ENCODE data around the gene EML2.

The EML2 gene

GRCh38 chr19:45608948-45609347, 30.2 kb downstream of the EML2 start:
- Histone ChIP-seq H3K36me3 (ENCODE audit: insufficient read depth, insufficient read length, low read length) (peaks cover 31% of the 10 kb centered on the region), H3K27me3 (ENCODE audit: insufficient read depth, insufficient read length) (no peaks in the 10 kb centered on the region), H3K4me1 (ENCODE audit: insufficient read depth, insufficient read length) (peaks cover 3% of the 10 kb centered on the region), H3K4me3 (ENCODE audit: insufficient read length, low read depth) (no peak overlapping the region), H3K9me3 (ENCODE audit: insufficient read depth, low read length) (no peaks in the 10 kb centered on the region), H3K9ac (ENCODE audit: insufficient read length, low read depth) (no peak overlapping the region)
- no peak for TF ChIP-seq ZNF274 (IDR thresholded peaks at IDR 0.05; ENCODE audit: low read depth, low read length)
- TF ChIP-seq YY1 (IDR thresholded peaks at IDR 0.05; ENCODE audit: insufficient read depth, insufficient read length), result no peak
- TF ChIP-seq SUZ12 (IDR thresholded peaks at IDR 0.05; ENCODE audit: extremely low read depth, insufficient read depth, insufficient read length), result no peak
- DNase-seq (ENCODE audit: low read depth, low spot score), result no peak

- Histone ChIP-seq H3K36me3 (ENCODE audit: insufficient read depth, insufficient read length, low read length) (peaks cover 18% of the 10 kb centered on the region), H3K9me3 (ENCODE audit: insufficient read depth, low read length) (no peaks in the 10 kb centered on the region), H3K4me1 (ENCODE audit: insufficient read depth, insufficient read length) (peaks cover 4% of the 10 kb centered on the region), H3K4me3 (ENCODE audit: insufficient read length, low read depth) (peak overlapping the region; percentile 43), H3K9ac (ENCODE audit: insufficient read length, low read depth) (peak overlapping the region; percentile 81), H3K27me3 (ENCODE audit: insufficient read depth, insufficient read length) (peaks cover 3% of the 10 kb centered on the region)
- peak; percentile 59 for DNase-seq (ENCODE audit: low read depth, low spot score)
- TF ChIP-seq YY1 (IDR thresholded peaks at IDR 0.05; ENCODE audit: insufficient read depth, insufficient read length), result no peak
- TF ChIP-seq ZNF274 (IDR thresholded peaks at IDR 0.05; ENCODE audit: low read depth, low read length), result no peak
- TF ChIP-seq SUZ12 (IDR thresholded peaks at IDR 0.05; ENCODE audit: extremely low read depth, insufficient read depth, insufficient read length), result no peak
These were observed 31.8 kb downstream of the EML2 start for GRCh38 chr19:45607071-45608029.

- DNase-seq (ENCODE audit: low read depth, low spot score), result no peak
- peaks cover 48% of the 10 kb centered on the region for H3K27me3 ChIP-seq (ENCODE audit: insufficient read depth, insufficient read length)
These were observed 37.4 kb downstream of the EML2 start, which contains the start of gene GPR4 for GRCh38 chr19:45601524-45602374. GPR4 (minus strand) TSS chr19:45602212; CDS start chr19:45591866, 10,346 bp downstream.

GRCh38 chr19:45601115-45601514, 38.1 kb downstream of the EML2 start:
- Histone ChIP-seq H3K27me3 (ENCODE audit: insufficient read depth, insufficient read length) (peaks cover 48% of the 10 kb centered on the region), H3K9ac (ENCODE audit: insufficient read length, low read depth) (no peak overlapping the region), H3K9me3 (ENCODE audit: insufficient read depth, low read length) (no peaks in the 10 kb centered on the region), H3K36me3 (ENCODE audit: insufficient read depth, insufficient read length, low read length) (no peaks in the 10 kb centered on the region), H3K4me1 (ENCODE audit: insufficient read depth, insufficient read length) (peaks cover 8% of the 10 kb centered on the region), H3K4me3 (ENCODE audit: insufficient read length, low read depth) (no peak overlapping the region)
- no peak for DNase-seq (ENCODE audit: low read depth, low spot score)
- TF ChIP-seq YY1 (IDR thresholded peaks at IDR 0.05; ENCODE audit: insufficient read depth, insufficient read length) (no peak), ZNF274 (IDR thresholded peaks at IDR 0.05; ENCODE audit: low read depth, low read length) (no peak), SUZ12 (IDR thresholded peaks at IDR 0.05; ENCODE audit: extremely low read depth, insufficient read depth, insufficient read length) (no peak)

More at GRCh38 chr19:45601524-45602374, 37.4 kb downstream of the EML2 start, which contains the start of gene GPR4:
- H3K9me3 ChIP-seq (ENCODE audit: insufficient read depth, low read length), result no peaks in the 10 kb centered on the region
- TF ChIP-seq SUZ12 (IDR thresholded peaks at IDR 0.05; ENCODE audit: extremely low read depth, insufficient read depth, insufficient read length), result no peak
- no peak for TF ChIP-seq YY1 (IDR thresholded peaks at IDR 0.05; ENCODE audit: insufficient read depth, insufficient read length)
- no peak for TF ChIP-seq ZNF274 (IDR thresholded peaks at IDR 0.05; ENCODE audit: low read depth, low read length)
- H3K4me3 ChIP-seq (ENCODE audit: insufficient read length, low read depth), result peak within 1 kb of the TSS; percentile 33
- H3K36me3 ChIP-seq (ENCODE audit: insufficient read depth, insufficient read length, low read length), result no peaks in the 10 kb centered on the region
- no peak within 1 kb of the TSS for H3K9ac ChIP-seq (ENCODE audit: insufficient read length, low read depth)
- peaks cover 9% of the 10 kb centered on the region for H3K4me1 ChIP-seq (ENCODE audit: insufficient read depth, insufficient read length)

GRCh38 chr19:45600340-45600885, 38.8 kb downstream of the EML2 start:
- Histone ChIP-seq H3K9ac (ENCODE audit: insufficient read length, low read depth) (no peak overlapping the region), H3K27me3 (ENCODE audit: insufficient read depth, insufficient read length) (peaks cover 48% of the 10 kb centered on the region), H3K4me3 (ENCODE audit: insufficient read length, low read depth) (no peak overlapping the region), H3K9me3 (ENCODE audit: insufficient read depth, low read length) (no peaks in the 10 kb centered on the region), H3K4me1 (ENCODE audit: insufficient read depth, insufficient read length) (peaks cover 8% of the 10 kb centered on the region), H3K36me3 (ENCODE audit: insufficient read depth, insufficient read length, low read length) (no peaks in the 10 kb centered on the region)
- no peak for DNase-seq (ENCODE audit: low read depth, low spot score)
- no peak for TF ChIP-seq YY1 (IDR thresholded peaks at IDR 0.05; ENCODE audit: insufficient read depth, insufficient read length)
- no peak for TF ChIP-seq SUZ12 (IDR thresholded peaks at IDR 0.05; ENCODE audit: extremely low read depth, insufficient read depth, insufficient read length)
- no peak for TF ChIP-seq ZNF274 (IDR thresholded peaks at IDR 0.05; ENCODE audit: low read depth, low read length)

GRCh38 chr19:45599286-45599685, 39.9 kb downstream of the EML2 start:
- H3K9ac ChIP-seq (ENCODE audit: insufficient read length, low read depth), result no peak overlapping the region
- DNase-seq (ENCODE audit: low read depth, low spot score), result no peak
- TF ChIP-seq YY1 (IDR thresholded peaks at IDR 0.05; ENCODE audit: insufficient read depth, insufficient read length) (no peak), SUZ12 (IDR thresholded peaks at IDR 0.05; ENCODE audit: extremely low read depth, insufficient read depth, insufficient read length) (no peak), ZNF274 (IDR thresholded peaks at IDR 0.05; ENCODE audit: low read depth, low read length) (no peak)
- H3K4me3 ChIP-seq (ENCODE audit: insufficient read length, low read depth), result no peak overlapping the region
- H3K27me3 ChIP-seq (ENCODE audit: insufficient read depth, insufficient read length), result peaks cover 48% of the 10 kb centered on the region
- H3K9me3 ChIP-seq (ENCODE audit: insufficient read depth, low read length), result no peaks in the 10 kb centered on the region
- H3K36me3 ChIP-seq (ENCODE audit: insufficient read depth, insufficient read length, low read length), result no peaks in the 10 kb centered on the region
- H3K4me1 ChIP-seq (ENCODE audit: insufficient read depth, insufficient read length), result peaks cover 8% of the 10 kb centered on the region
